Right lobe of liver (tissue), 4 donors: ENCODE measurements around the gene CDAN1.

Experiments used
- CTCF ChIP-seq, 4 donors: fragments of 200-600 bp in 3 of 4; fragments of 450-650 bp in 1 of 4; IDR thresholded peaks; one replicate each; pipeline versions ENCODE4 v1.5.1 to v1.8.0; 2016 to 2022; ENCODE audit warnings: antibody characterized with exemption in 4 of 4, mild to moderate bottlenecking in 2 of 4
- POLR2A ChIP-seq: fragments of 450-650 bp; IDR thresholded peaks from one replicate; pipeline ENCODE4 v1.6.1; 2017; ENCODE audit warnings: antibody characterized with exemption, mild to moderate bottlenecking
- donor health status: DM: no; HTN: no; CAD: no.
- donor health status: DM: no; HTN: no; CAD: no.
- donor health status: DM: no; HTN: yes; CAD: no.

DNA sequence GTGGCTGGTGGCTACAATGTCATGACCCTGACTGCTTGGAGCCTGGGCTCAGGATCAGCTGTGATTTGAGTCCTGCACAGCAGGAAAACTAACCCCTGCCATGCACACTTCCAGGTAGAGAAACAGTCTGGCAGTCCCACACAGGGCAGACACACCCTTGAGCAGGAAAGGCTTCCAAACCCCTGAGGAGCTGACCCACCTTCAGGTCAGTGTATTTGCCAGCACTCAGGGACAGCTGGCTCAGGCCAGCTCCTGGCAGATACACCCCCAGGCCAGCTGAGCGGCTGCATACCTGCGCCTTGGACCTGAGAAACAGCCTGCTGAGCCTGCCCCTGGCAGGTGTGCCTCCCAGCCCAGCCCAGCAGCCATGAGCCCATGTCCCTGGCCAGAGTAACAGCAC lies 22.2 kb upstream of the CDAN1 start:
- no peak for TF ChIP-seq CTCF (IDR thresholded peaks at IDR 0.05)
- TF ChIP-seq POLR2A: no peak
